ENCODE results near the gene STK24. TPM values are rescaled to one million over a fixed set of nuclear protein-coding genes. Genes with fewer than 3 reads are reported as not detected.

Gene STK24
- total and polyA plus RNA-seq, 5 experiments from 2014 or later = 22.7 to 121 (median 66.6) TPM

Other genes with a start within 250 kb of the STK24 start
- not detected for gene SLC15A1, start 175.6 kb upstream of the STK24 start, total RNA-seq
- not detected for gene SLC15A1, start 175.6 kb upstream of the STK24 start, polyA plus RNA-seq

All from naive thymus-derived CD8-positive, alpha-beta T cell (primary cell).